GM21360 (cell line): Measurements from ENCODE around the gene PCDHB15.
"Not testable (repeated sequence)": the region's sequence is repeated elsewhere in the genome, so short reads cannot be mapped to it uniquely, and the experiment has no call there.

Experiments used
- ATAC-seq: cut with Tn5 transposase; IDR thresholded peaks from one replicate; pipeline ENCODE4 v1.9.1; 2021; ENCODE audit warnings: mild to moderate bottlenecking, moderate library complexity; ENCODE audit not compliant: unreplicated experiment

The PCDHB15 gene

GRCh38 chr5:141245250-141245717 is at the start of gene PCDHB15:
PCDHB15 (plus strand) TSS chr5:141245395; CDS start chr5:141245579, 184 bp downstream.
- ATAC-seq, result no peak

- no peak for ATAC-seq
Measured at GRCh38 chr5:141196363-141196762, 48.8 kb upstream of the PCDHB15 start.

GRCh38 chr5:141199359-141200235 is 45.6 kb upstream of the PCDHB15 start, which contains the start of gene PCDHB11:
PCDHB11 (plus strand) TSS chr5:141199627; CDS start chr5:141199775, 148 bp downstream.
- no peak for ATAC-seq

DNA sequence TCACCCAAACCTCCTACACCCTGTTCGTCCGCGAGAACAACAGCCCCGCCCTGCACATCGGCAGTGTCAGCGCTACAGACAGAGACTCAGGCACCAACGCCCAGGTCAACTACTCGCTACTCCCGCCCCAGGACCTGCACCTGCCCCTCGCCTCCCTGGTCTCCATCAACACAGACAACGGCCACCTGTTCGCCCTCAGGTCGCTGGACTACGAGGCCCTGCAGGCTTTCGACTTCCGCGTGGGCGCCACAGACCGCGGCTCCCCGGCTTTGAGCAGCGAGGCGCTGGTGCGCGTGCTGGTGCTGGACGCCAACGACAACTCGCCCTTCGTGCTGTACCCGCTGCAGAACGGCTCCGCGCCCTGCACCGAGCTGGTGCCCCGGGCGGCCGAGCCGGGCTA is 44.1 kb upstream of the PCDHB15 start:
- ATAC-seq, result not testable (repeated sequence)

DNA sequence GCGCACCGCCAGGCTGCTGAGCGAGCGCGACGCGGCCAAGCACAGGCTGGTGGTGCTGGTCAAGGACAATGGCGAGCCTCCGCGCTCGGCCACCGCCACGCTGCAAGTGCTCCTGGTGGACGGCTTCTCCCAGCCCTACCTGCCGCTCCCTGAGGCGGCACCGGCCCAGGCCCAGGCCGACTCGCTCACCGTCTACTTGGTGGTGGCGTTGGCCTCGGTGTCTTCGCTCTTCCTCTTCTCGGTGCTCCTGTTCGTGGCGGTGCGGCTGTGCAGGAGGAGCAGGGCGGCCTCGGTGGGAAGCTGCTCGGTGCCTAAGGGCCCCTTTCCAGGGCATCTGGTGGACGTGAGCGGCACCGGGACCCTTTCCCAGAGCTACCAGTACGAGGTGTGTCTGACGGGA is 43.5 kb upstream of the PCDHB15 start:
- ATAC-seq, result not testable (repeated sequence)

- no peak for ATAC-seq
Measured at GRCh38 chr5:141208478-141208877, 36.7 kb upstream of the PCDHB15 start, which contains the start of gene PCDHB12. PCDHB12 (plus strand) TSS chr5:141208719; CDS start chr5:141208908, 189 bp downstream.

DNA sequence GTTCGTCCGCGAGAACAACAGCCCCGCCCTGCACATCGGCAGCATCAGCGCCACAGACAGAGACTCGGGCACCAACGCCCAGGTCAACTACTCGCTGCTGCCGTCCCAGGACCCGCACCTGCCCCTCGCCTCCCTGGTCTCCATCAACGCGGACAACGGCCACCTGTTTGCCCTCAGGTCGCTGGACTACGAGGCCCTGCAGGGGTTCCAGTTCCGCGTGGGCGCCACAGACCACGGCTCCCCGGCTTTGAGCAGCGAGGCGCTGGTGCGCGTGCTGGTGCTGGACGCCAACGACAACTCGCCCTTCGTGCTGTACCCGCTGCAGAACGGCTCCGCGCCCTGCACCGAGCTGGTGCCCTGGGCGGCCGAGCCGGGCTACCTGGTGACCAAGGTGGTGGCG is 34.9 kb upstream of the PCDHB15 start:
- ATAC-seq, result not testable (repeated sequence)

- ATAC-seq, result not testable (repeated sequence)
Measured at GRCh38 chr5:141210849-141211248, 34.3 kb upstream of the PCDHB15 start.

- not testable (repeated sequence) for ATAC-seq
Measured at GRCh38 chr5:141213656-141214339, 31.4 kb upstream of the PCDHB15 start, which contains the start of gene PCDHB13. PCDHB13 (plus strand) TSS chr5:141213919; CDS start chr5:141214124, 205 bp downstream.

DNA sequence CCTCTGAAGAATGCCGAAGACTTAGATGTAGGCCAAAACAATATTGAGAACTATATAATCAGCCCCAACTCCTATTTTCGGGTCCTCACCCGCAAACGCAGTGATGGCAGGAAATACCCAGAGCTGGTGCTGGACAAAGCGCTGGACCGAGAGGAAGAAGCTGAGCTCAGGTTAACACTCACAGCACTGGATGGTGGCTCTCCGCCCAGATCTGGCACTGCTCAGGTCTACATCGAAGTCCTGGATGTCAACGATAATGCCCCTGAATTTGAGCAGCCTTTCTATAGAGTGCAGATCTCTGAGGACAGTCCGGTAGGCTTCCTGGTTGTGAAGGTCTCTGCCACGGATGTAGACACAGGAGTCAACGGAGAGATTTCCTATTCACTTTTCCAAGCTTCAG is 30.6 kb upstream of the PCDHB15 start:
- ATAC-seq, result not testable (repeated sequence)

DNA sequence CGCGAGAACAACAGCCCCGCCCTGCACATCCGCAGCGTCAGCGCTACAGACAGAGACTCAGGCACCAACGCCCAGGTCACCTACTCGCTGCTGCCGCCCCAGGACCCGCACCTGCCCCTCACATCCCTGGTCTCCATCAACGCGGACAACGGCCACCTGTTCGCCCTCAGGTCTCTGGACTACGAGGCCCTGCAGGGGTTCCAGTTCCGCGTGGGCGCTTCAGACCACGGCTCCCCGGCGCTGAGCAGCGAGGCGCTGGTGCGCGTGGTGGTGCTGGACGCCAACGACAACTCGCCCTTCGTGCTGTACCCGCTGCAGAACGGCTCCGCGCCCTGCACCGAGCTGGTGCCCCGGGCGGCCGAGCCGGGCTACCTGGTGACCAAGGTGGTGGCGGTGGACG is 29.7 kb upstream of the PCDHB15 start:
- not testable (repeated sequence) for ATAC-seq

- not testable (repeated sequence) for ATAC-seq
Measured at GRCh38 chr5:141216035-141216434, 29.2 kb upstream of the PCDHB15 start.

GRCh38 chr5:141223112-141223783 is 21.9 kb upstream of the PCDHB15 start, which contains the start of gene PCDHB14:
PCDHB14 (plus strand) TSS chr5:141223343; CDS start chr5:141223506, 163 bp downstream.
- no peak for ATAC-seq

DNA sequence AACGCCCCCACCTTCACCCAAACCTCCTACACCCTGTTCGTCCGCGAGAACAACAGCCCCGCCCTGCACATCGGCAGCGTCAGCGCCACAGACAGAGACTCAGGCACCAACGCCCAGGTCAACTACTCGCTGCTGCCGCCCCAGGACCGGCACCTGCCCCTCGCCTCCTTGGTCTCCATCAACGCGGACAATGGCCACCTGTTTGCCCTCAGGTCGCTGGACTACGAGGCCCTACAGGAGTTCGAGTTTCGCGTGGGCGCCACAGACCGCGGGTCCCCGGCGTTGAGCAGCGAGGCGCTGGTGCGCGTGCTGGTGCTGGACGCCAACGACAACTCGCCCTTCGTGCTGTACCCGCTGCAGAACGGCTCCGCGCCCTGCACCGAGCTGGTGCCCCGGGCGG is 20.4 kb upstream of the PCDHB15 start:
- ATAC-seq, result not testable (repeated sequence)

GRCh38 chr5:141225421-141225820 is 19.8 kb upstream of the PCDHB15 start:
- not testable (repeated sequence) for ATAC-seq

GRCh38 chr5:141234109-141234667 is 11.0 kb upstream of the PCDHB15 start:
- ATAC-seq, result no peak

GRCh38 chr5:141235922-141236321 is 9.3 kb upstream of the PCDHB15 start:
- ATAC-seq, result not testable (repeated sequence)

DNA sequence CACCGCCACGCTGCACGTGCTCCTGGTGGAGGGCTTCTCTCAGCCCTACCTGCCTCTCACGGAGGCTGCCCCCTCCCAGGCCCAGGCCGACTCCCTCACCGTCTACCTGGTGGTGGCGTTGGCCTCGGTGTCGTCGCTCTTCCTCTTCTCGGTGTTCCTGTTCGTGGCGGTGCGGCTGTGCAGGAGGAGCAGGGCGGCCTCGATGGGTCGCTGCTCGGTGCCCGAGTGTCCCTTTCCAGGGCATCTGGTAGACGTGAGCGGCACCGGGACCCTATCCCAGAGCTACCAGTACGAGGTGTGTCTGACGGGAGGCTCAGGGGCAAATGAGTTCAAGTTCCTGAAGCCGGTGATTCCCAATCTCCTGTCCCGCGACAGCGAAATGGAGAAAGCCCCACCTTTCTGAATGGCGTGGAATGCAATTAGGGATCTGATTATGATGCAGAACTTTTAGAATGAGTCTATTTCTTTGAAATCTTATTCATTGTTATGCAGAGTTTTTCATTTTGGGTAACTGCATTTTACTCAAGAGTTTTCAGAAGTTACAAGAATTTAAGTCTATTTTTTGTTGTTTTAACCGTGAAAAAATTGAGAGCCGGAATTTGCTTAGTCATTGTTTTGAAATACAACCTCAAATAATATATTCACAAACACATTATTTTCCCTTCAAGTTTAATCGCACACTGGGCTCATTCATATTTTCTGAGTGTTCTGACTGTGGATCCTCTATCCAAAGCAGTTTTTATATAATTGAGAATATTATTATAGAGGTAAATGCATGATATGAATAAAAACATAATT is 8.5 kb upstream of the PCDHB15 start:
- no peak for ATAC-seq

GRCh38 chr5:141241496-141241895 is 3.7 kb upstream of the PCDHB15 start:
- no peak for ATAC-seq

DNA sequence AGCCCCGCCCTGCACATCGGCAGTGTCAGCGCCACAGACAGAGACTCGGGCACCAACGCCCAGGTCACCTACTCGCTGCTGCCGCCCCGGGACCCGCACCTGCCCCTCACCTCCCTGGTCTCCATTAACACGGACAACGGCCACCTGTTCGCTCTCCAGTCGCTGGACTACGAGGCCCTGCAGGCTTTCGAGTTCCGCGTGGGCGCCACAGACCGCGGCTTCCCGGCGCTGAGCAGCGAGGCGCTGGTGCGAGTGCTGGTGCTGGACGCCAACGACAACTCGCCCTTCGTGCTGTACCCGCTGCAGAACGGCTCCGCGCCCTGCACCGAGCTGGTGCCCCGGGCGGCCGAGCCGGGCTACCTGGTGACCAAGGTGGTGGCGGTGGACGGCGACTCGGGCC is 1.8 kb downstream of the PCDHB15 start:
- not testable (repeated sequence) for ATAC-seq
